Measurements from ENCODE around the gene INPP5D. TPM values are rescaled to one million over a fixed set of nuclear protein-coding genes. Genes with fewer than 3 reads are reported as not detected.

Gene INPP5D
- polyA plus RNA-seq, 1 donor (not counting 4 experiments of a cell fraction or from before 2014, with no cell fraction given) = 7.5 TPM

GRCh38 chr2:233235977-233236376 lies 175.8 kb downstream of the INPP5D start:
- FAIRE-seq = no peak
- no peak for DNase-seq (ENCODE audit: low read depth, low spot score)
- H3K4me2 ChIP-seq (ENCODE audit: control insufficient read depth, extremely low read depth, insufficient read depth, low read depth, low read length) = no peak overlapping the region

GRCh38 chr2:233236820-233237589 lies 176.9 kb downstream of the INPP5D start:
- H3K79me2 ChIP-seq (ENCODE audit: control insufficient read depth, insufficient read depth, low read length) = no peaks in the 10 kb centered on the region
- H3K9me3 ChIP-seq (ENCODE audit: control insufficient read depth, low read depth, low read length) = no peaks in the 10 kb centered on the region
- H3K9ac ChIP-seq (ENCODE audit: control insufficient read depth, extremely low read depth, insufficient read depth, low read length) = no peak overlapping the region
- dilution Hi-C loops (cut with MboI; ENCODE audit: extremely low pct_ligation_motif_present, low sequenced_read_pairs) = loop anchor here (25.0 kb wide), 1 partner anchor 375 kb away; the partner anchor contains the start of gene SNORC
- peaks cover 10% of the 10 kb centered on the region for H3K4me1 ChIP-seq (ENCODE audit: control insufficient read depth, extremely low read depth, insufficient read depth, low read length)
- H3K27me3 ChIP-seq (ENCODE audit: control insufficient read depth, extremely low read depth, insufficient read depth, low read length) = no peaks in the 10 kb centered on the region
- no peaks in the 10 kb centered on the region for H3K9me1 ChIP-seq (ENCODE audit: control insufficient read depth, extremely low read depth, insufficient read depth, low read length)
- DNase-seq (ENCODE audit: low read depth, low spot score) (no peak), FAIRE-seq (no peak)
- TF ChIP-seq CTCF (optimal IDR thresholded peaks at IDR 0.05 in 1 of 3, IDR thresholded peaks at IDR 0.05 in 1 of 3, conservative IDR thresholded peaks at IDR 0.05 in 1 of 3; ENCODE audit: extremely low read depth in 1 of 3, insufficient read depth in 2 of 3, low read length in 3 of 3) (no peak), EZH2 (IDR thresholded peaks at IDR 0.05; ENCODE audit: low read length) (no peak)
- H3K36me3 ChIP-seq (ENCODE audit: control insufficient read depth in 2 of 2, extremely low read depth in 1 of 2, insufficient read depth in 2 of 2, low read length in 2 of 2) = no peaks in the 10 kb centered on the region
- H4K20me1 ChIP-seq (ENCODE audit: control insufficient read depth, extremely low read depth, insufficient read depth, low read length) = no peaks in the 10 kb centered on the region
- no peak overlapping the region for H2AFZ ChIP-seq (ENCODE audit: control insufficient read depth, low read length)
- H3K4me2 ChIP-seq (ENCODE audit: control insufficient read depth, extremely low read depth, insufficient read depth, low read depth, low read length) = no peak overlapping the region
- H3K27ac ChIP-seq (ENCODE audit: control insufficient read depth, insufficient read depth, low read length) = no peak overlapping the region
- H3K4me3 ChIP-seq (ENCODE audit: control insufficient read depth in 2 of 3, extremely low read depth in 1 of 3, insufficient read depth in 2 of 3, low read depth in 1 of 3, low read length in 3 of 3) = no peak overlapping the region

More at GRCh38 chr2:233235977-233236376, 175.8 kb downstream of the INPP5D start:
- dilution Hi-C loops (cut with MboI; ENCODE audit: extremely low pct_ligation_motif_present, low sequenced_read_pairs) = loop anchor here (25.0 kb wide), 1 partner anchor 374 kb away; the partner anchor contains the start of gene SNORC
- TF ChIP-seq CTCF (optimal IDR thresholded peaks at IDR 0.05 in 1 of 3, IDR thresholded peaks at IDR 0.05 in 1 of 3, conservative IDR thresholded peaks at IDR 0.05 in 1 of 3; ENCODE audit: extremely low read depth in 1 of 3, insufficient read depth in 2 of 3, low read length in 3 of 3) = no peak
- no peak for TF ChIP-seq EZH2 (IDR thresholded peaks at IDR 0.05; ENCODE audit: low read length)
- no peaks in the 10 kb centered on the region for H3K27me3 ChIP-seq (ENCODE audit: control insufficient read depth, extremely low read depth, insufficient read depth, low read length)
- H3K9ac ChIP-seq (ENCODE audit: control insufficient read depth, extremely low read depth, insufficient read depth, low read length) = no peak overlapping the region
- no peaks in the 10 kb centered on the region for H3K9me1 ChIP-seq (ENCODE audit: control insufficient read depth, extremely low read depth, insufficient read depth, low read length)
- H2AFZ ChIP-seq (ENCODE audit: control insufficient read depth, low read length) = no peak overlapping the region
- no peaks in the 10 kb centered on the region for H3K79me2 ChIP-seq (ENCODE audit: control insufficient read depth, insufficient read depth, low read length)
- no peaks in the 10 kb centered on the region for H3K9me3 ChIP-seq (ENCODE audit: control insufficient read depth, low read depth, low read length)
- H3K4me3 ChIP-seq (ENCODE audit: control insufficient read depth in 2 of 3, extremely low read depth in 1 of 3, insufficient read depth in 2 of 3, low read depth in 1 of 3, low read length in 3 of 3) = no peak overlapping the region
- no peaks in the 10 kb centered on the region for H4K20me1 ChIP-seq (ENCODE audit: control insufficient read depth, extremely low read depth, insufficient read depth, low read length)
- H3K36me3 ChIP-seq (ENCODE audit: control insufficient read depth in 2 of 2, extremely low read depth in 1 of 2, insufficient read depth in 2 of 2, low read length in 2 of 2) = no peaks in the 10 kb centered on the region
- H3K27ac ChIP-seq (ENCODE audit: control insufficient read depth, insufficient read depth, low read length) = no peak overlapping the region
- H3K4me1 ChIP-seq (ENCODE audit: control insufficient read depth, extremely low read depth, insufficient read depth, low read length) = peaks cover 5% of the 10 kb centered on the region
